Choroid plexus epithelial cell (primary cell): Measurements from ENCODE around the gene ANTKMT.

Experiments used
- DNase-seq: peaks from one replicate; pipeline ENCODE4 v3.0.0-alpha.2; 2010; ENCODE audit warnings: low read depth
- H3K4me3 ChIP-seq: 2 replicates; pipeline ENCODE4 v1.5.1; 2011; ENCODE audit warnings: low read depth, mild to moderate bottlenecking, control low read depth, low read length, moderate library complexity
- CTCF ChIP-seq: conservative IDR thresholded peaks from 2 replicates; pipeline ENCODE4 v1.5.1; 2011; ENCODE audit warnings: low read depth, mild to moderate bottlenecking, control low read depth, inconsistent platforms, low read length, moderate library complexity

Gene ANTKMT

GRCh38 chr16:722835-723633 is 2.1 kb downstream of the ANTKMT start:
- no peak for TF ChIP-seq CTCF
- H3K4me3 ChIP-seq = no peak overlapping the region
- DNase-seq = no peak

- no peak overlapping the region for H3K4me3 ChIP-seq
- DNase-seq = no peak
- no peak for TF ChIP-seq CTCF
These were observed 2.7 kb downstream of the ANTKMT start for GRCh38 chr16:723695-724094.

- no peak overlapping the region for H3K4me3 ChIP-seq
- DNase-seq = no peak
- no peak for TF ChIP-seq CTCF
These were observed 3.5 kb downstream of the ANTKMT start for GRCh38 chr16:724188-725040.

- DNase-seq = no peak
- no peak for TF ChIP-seq CTCF
- H3K4me3 ChIP-seq = no peak overlapping the region
These were observed 4.1 kb downstream of the ANTKMT start for GRCh38 chr16:725041-725376.

GRCh38 chr16:725463-726187 is 4.7 kb downstream of the ANTKMT start:
- TF ChIP-seq CTCF = no peak
- no peak for DNase-seq
- H3K4me3 ChIP-seq = no peak overlapping the region

GRCh38 chr16:726188-726437 is 5.2 kb downstream of the ANTKMT start:
- TF ChIP-seq CTCF = no peak
- no peak overlapping the region for H3K4me3 ChIP-seq
- no peak for DNase-seq
